Parathyroid adenoma (tissue), 2 donors: ENCODE results near the gene PFKFB2.

Experiments used
- H2AFZ ChIP-seq: fragments of 300-600 bp; sonication (generic); one replicate; pipeline ENCODE4 v1.7.0; 2017; ENCODE audit warnings: antibody characterized with exemption, mild to moderate bottlenecking
- H3K27ac ChIP-seq: fragments of 300-600 bp; sonication (generic); one replicate; pipeline ENCODE4 v1.7.0; 2017
- H3K27me3 ChIP-seq: fragments of 300-600 bp; sonication (generic); one replicate; pipeline ENCODE4 v1.7.0; 2017; ENCODE audit warnings: low read length; ENCODE audit not compliant: control insufficient read depth, insufficient read depth
- H3K36me3 ChIP-seq: fragments of 300-600 bp; sonication (generic); one replicate; pipeline ENCODE4 v1.7.0; 2017; ENCODE audit warnings: low read length; ENCODE audit not compliant: control insufficient read depth, insufficient read depth
- H3K4me1 ChIP-seq: fragments of 300-600 bp; sonication (generic); one replicate; pipeline ENCODE4 v1.7.0; 2017; ENCODE audit warnings: control low read depth
- H3K4me2 ChIP-seq: fragments of 300-600 bp; sonication (generic); one replicate; pipeline ENCODE4 v1.7.0; 2017; ENCODE audit warnings: low read length
- H3K4me3 ChIP-seq: fragments of 300-600 bp; sonication (generic); one replicate; pipeline ENCODE4 v1.7.0; 2017; ENCODE audit warnings: low read depth, low read length
- H3K79me2 ChIP-seq: fragments of 300-600 bp; sonication (generic); one replicate; pipeline ENCODE4 v1.7.0; 2017; ENCODE audit warnings: control low read depth
- H3K9ac ChIP-seq: fragments of 300-600 bp; sonication (generic); one replicate; pipeline ENCODE4 v1.7.0; 2017; ENCODE audit warnings: mild to moderate bottlenecking
- H3K9me3 ChIP-seq: fragments of 300-600 bp; sonication (generic); one replicate; pipeline ENCODE4 v1.7.0; 2017; ENCODE audit warnings: low read length; ENCODE audit not compliant: control insufficient read depth
- CTCF ChIP-seq: fragments of 300-600 bp; sonication (generic); IDR thresholded peaks from one replicate; pipeline ENCODE4 v1.7.0; 2017; ENCODE audit warnings: antibody characterized with exemption, mild to moderate bottlenecking
- donor health status: primary hyperparathyroidism.

The PFKFB2 gene

GRCh38 chr1:207071426-207071825, 18.4 kb downstream of the PFKFB2 start:
- H3K36me3 ChIP-seq = no peaks in the 10 kb centered on the region

GRCh38 chr1:207072233-207072632, 19.2 kb downstream of the PFKFB2 start:
- Histone ChIP-seq H2AFZ (no peak overlapping the region), H3K27ac (no peak overlapping the region), H3K4me1 (no peaks in the 10 kb centered on the region), H3K4me2 (no peak overlapping the region), H3K36me3 (no peaks in the 10 kb centered on the region), H3K9ac (no peak overlapping the region), H3K9me3 (no peaks in the 10 kb centered on the region), H3K27me3 (no peaks in the 10 kb centered on the region), H3K4me3 (no peak overlapping the region), H3K79me2 (no peaks in the 10 kb centered on the region)
- no peak for TF ChIP-seq CTCF

More at GRCh38 chr1:207071426-207071825, 18.4 kb downstream of the PFKFB2 start:
- no peak overlapping the region for H3K4me3 ChIP-seq
- H3K27me3 ChIP-seq = no peaks in the 10 kb centered on the region
- no peaks in the 10 kb centered on the region for H3K4me1 ChIP-seq
- no peak overlapping the region for H3K27ac ChIP-seq
- no peak for TF ChIP-seq CTCF
- H3K4me2 ChIP-seq = no peak overlapping the region
- H3K9me3 ChIP-seq = no peaks in the 10 kb centered on the region
- no peak overlapping the region for H2AFZ ChIP-seq
- no peak overlapping the region for H3K9ac ChIP-seq
- H3K79me2 ChIP-seq = no peaks in the 10 kb centered on the region

- no peaks in the 10 kb centered on the region for H3K4me1 ChIP-seq
- no peaks in the 10 kb centered on the region for H3K27me3 ChIP-seq
- no peak overlapping the region for H3K4me3 ChIP-seq
- no peaks in the 10 kb centered on the region for H3K9me3 ChIP-seq
- no peaks in the 10 kb centered on the region for H3K79me2 ChIP-seq
- no peak overlapping the region for H3K4me2 ChIP-seq
- H3K27ac ChIP-seq = no peak overlapping the region
- H3K36me3 ChIP-seq = no peaks in the 10 kb centered on the region
- no peak overlapping the region for H2AFZ ChIP-seq
- TF ChIP-seq CTCF = no peak
- no peak overlapping the region for H3K9ac ChIP-seq
These were observed 21.1 kb downstream of the PFKFB2 start for GRCh38 chr1:207073906-207074820.

GRCh38 chr1:207076181-207076955, 23.3 kb downstream of the PFKFB2 start:
- H3K79me2 ChIP-seq = no peaks in the 10 kb centered on the region
- no peak overlapping the region for H2AFZ ChIP-seq
- TF ChIP-seq CTCF = no peak
- H3K27ac ChIP-seq = no peak overlapping the region
- H3K27me3 ChIP-seq = no peaks in the 10 kb centered on the region
- no peaks in the 10 kb centered on the region for H3K9me3 ChIP-seq
- H3K36me3 ChIP-seq = no peaks in the 10 kb centered on the region
- H3K4me1 ChIP-seq = no peaks in the 10 kb centered on the region
- H3K9ac ChIP-seq = no peak overlapping the region
- no peak overlapping the region for H3K4me3 ChIP-seq
- no peak overlapping the region for H3K4me2 ChIP-seq
